HG03469 (cell line): Measurements from ENCODE around the gene LEP.

ENCODE experiments used
- ATAC-seq: cut with Tn5 transposase; IDR thresholded peaks from one replicate; pipeline ENCODE4 v1.9.1; 2021; ENCODE audit warnings: mild to moderate bottlenecking, moderate library complexity, moderate number of reproducible peaks; ENCODE audit not compliant: unreplicated experiment

The LEP gene

GRCh38 chr7:128240696-128241386 lies at the start of gene LEP:
Gene LEP (plus strand): TSS chr7:128241278. CDS start chr7:128252019, 10,741 bp downstream.
- no peak for ATAC-seq

DNA sequence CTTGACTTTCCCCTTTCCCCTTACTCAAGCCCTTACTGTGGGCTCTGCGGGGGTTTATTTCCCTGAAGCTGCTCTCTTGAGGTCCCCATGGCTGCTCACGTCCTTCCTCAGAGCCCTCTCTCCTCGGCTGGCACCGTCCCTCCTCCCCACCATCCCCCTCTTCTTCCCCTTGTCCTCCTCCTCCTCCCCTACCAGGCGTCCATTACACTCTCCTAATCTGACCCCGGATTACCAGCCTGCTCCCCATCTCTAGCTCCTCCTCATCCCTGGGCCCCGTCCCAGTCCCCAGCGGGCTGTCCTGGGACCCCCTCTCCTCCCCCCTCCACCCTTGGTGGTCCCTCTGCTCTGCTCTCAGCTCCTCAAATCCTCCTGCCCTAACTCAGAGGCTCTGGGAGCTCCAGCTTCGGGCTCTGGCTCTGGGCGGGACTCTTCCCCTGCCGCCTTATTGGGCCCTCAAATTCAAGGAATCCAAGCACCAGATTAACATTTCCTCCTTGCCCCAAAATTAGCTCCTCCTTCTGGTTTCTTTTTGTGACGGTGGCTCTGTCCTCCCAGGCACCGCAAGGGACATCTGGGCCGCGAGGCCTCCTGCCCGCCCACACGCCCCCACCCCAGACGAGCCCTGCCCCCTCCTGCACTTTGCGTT lies 48.5 kb upstream of the LEP start:
- no peak for ATAC-seq

DNA sequence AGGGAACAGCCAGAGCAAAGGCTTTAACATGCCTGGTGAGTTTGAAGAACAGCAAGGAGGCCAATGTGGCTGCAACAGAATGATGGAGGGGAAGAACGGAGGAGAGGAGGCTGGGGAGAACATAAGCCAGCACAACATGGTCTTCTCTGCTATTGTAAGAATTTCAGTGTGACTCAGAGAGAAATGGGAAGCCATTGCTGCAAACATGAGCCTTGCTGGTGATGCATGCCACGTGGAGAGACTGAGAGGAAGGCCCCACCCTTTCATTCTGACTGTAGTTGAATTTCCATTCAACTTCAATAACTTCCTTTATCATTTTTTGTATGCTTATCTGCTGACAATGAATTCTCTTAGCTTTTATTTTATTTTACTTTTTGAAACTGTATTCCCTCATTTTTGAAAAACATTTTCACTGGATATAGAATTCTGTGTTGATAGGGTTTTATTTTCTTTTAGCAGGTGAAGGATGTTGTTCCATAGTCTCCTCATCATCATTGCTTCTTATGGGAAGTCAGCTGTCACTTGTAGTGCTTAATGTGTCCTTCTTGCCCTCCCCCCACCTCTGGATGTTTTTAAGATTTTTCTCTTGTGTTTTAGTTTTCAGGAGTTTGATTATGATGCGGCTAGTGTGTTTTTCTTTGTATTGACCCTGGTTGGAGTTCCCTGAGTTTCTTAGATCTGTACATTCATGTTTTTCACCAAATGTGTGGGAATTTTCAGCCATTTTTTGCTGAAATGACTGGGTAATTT lies 46.4 kb upstream of the LEP start:
- ATAC-seq: no peak

- ATAC-seq: no peak
These were observed 43.5 kb upstream of the LEP start for GRCh38 chr7:128197589-128197988.

DNA sequence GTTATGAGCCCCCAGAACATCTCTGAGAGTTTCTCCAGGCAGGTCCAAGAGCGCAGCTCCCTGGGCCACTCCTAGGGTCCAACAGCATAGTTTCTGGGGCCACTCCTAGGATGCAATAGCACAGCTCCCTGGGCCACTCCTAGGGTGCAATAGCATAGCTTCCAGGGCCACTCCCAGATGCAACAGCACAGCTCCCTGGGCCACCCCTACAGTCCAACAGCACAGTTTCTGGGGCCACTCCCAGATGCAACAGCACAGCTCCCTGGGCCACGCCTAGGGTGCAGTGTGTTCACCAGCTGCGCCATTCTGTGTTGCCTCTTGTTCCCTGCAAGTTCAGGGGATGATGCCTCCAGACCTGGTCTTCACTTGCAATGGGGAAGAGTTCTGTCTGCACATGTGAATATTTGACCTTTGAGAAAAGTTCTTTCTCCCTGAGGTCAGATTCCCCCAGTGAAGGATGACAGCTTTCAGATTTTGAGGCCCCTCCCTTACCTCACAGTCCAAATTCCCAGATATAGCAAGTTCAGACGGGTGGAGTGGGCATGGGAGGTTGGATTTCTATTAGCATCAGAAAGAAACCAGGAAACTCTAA lies 43.0 kb upstream of the LEP start:
- ATAC-seq: no peak

GRCh38 chr7:128200376-128200775 lies 40.7 kb upstream of the LEP start:
- ATAC-seq: no peak

DNA sequence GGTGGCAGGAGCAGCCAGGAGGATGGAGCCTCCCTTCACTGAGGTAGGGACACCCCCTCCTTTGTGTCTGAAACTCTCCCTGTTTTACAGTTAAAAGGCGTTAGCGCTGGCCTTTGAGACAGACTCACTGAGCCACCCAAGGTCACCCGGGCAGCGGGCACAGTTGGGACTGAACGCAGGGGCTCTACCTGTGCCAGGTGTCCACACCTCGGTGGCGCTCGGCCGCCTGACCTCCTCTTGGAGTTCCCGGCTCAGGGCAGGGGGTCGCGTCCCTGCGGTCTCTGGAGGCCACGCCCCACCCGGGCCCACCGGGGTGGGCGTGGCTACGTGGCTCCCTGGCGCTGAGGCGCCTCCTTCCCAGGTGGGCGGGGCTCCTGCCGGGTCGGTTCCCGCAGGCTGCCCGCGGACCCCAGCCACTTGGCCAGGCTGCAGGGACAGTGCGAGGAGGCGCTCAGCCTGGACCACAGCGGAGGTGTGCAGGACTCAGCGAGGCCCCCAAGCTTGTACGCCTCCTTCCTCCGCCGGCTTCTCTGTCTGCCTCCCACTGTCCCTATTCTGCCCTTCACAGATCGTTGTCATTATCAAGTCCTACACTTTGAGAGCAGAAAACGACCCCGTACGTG lies 39.9 kb upstream of the LEP start:
- no peak for ATAC-seq

DNA sequence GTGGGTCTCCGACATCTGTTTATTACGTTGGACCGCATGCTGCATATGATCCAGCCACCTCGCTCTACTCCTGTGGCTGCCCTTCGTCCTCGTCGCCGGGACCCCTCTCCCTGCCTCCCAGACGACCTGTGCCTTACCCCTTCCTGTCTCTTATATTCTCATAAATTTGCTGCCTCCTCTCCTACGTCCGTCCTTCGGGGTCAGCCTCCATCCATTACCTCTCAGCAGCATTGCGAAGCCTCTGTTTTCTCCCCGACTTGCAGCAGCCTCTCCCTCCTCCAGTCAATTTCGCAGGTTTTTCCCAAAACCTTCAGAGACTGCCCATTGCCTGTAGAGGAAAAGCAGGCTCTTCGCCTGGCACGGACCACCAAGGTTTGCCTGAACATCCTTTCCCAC lies 39.4 kb upstream of the LEP start:
- ATAC-seq: no peak

DNA sequence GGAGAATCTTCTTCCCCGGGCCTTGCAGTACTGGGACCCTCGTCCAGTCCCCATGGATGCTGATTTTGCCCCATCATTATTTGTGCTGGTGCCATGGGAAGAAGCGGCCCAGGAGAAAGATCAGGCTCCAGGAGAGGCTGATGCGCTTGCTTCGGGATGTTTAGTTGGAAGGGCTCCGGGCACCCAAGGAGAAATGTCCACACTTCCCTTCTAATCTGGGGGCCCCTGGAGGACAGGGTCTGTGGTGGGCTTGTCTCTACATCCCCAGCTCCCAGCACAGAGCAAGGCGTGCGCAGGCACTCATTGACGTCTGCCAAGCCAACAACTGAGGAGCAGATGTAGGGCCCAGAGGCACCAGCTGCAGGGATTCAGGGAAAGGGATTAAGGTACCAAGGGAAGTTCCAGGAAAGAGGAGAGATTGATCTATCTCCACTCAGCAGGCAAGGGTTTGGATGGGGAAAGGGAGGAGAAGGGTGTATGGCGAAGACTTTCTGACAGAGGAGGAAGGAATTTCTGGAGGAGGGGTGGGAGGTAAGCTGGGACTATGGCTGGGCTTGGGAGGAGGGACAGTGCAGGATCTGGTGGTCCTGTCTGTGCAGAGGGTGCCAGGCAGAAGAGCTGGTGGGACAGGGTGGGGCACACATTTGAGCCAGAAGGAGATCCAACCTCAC lies 38.7 kb upstream of the LEP start:
- no peak for ATAC-seq

GRCh38 chr7:128203047-128203491 lies 38.0 kb upstream of the LEP start:
- no peak for ATAC-seq

DNA sequence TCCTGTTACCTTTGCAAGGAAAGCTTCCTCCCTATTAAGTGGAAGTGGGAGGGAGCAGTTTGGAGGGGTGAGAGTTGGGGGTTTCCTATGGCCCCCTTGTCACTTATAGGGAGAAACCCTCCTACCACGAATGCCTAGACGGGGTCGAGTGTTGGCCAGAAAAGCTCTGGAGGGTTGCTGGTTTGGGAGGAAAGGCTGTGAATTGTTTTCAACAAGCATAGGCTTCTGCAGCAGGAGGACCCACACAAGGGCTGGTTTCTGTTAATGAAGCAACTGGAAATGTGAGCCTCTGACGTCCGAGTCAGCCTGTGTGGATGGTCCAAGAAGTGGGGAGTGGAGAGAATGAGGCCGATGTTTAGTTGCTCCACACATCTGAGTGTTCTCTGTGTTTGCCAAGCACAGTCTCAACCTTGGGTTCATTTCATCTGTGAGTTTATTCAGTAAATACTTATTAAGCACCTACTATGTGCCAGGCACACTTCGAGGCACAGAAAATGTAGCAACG lies 37.3 kb upstream of the LEP start:
- no peak for ATAC-seq

- no peak for ATAC-seq
These were observed 36.6 kb upstream of the LEP start for GRCh38 chr7:128204455-128204854.

GRCh38 chr7:128205068-128205467 lies 36.0 kb upstream of the LEP start:
- ATAC-seq: no peak

GRCh38 chr7:128206017-128206746 lies 34.9 kb upstream of the LEP start:
- no peak for ATAC-seq

GRCh38 chr7:128206747-128207500 lies 34.2 kb upstream of the LEP start:
- ATAC-seq: no peak

- ATAC-seq: no peak
These were observed 33.5 kb upstream of the LEP start for GRCh38 chr7:128207609-128208008.

DNA sequence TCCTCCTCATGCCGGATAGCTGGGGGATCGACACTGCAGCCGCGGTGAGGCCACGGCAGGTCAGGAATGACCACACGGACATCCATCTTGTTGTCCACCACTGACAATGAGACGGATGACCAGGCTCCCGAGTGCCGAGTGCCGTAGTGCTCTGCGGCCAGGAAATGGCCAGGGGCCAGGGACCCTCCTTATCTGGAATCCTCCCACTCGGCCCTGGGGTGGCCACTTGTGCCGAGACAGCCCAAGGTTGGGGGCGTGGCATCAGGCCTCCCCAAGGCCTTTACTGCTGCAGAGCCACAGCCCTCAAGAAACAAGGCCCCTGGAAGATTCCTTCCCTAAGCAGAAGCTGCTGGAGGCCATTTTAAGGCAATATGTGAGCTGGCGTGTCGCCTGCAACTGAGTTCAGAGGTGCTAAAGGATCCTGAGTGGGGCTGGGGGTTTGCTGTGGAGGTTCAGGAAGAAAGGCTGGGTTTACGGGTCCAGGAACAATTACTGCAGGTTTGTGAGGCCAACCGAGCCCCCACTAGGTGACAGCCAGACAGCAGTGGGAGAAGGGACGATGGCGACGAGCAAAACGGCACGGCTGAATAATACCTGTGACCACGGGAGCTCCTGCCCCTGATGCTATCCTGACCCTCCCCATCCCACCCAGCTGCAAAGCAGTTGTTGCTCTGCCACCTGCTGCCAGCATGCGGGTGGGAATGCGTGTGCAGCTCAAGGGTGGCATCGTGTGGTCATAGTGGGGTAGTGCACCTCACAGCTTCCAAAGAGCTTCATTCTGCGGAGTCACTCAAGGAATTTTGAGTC lies 31.6 kb upstream of the LEP start:
- no peak for ATAC-seq

- ATAC-seq: no peak
These were observed 31.1 kb upstream of the LEP start for GRCh38 chr7:128210036-128210347.
